Parietal lobe (tissue), 2 donors: ENCODE data around the gene NHLRC2. TPM values are rescaled to one million over a fixed set of nuclear protein-coding genes. Genes with fewer than 3 reads are reported as not detected.

Experiments
- small RNA-seq: library from RNA; depleted of rRNA; stranded (forward); fragments of <200 nt; gene quantifications from one replicate; pipeline ENCODE3, GENCODE V24; 2014; ENCODE audit warnings: low replicate concordance
- total RNA-seq: library from RNA; depleted of rRNA; stranded (reverse); fragments of >200 nt; gene quantifications from one replicate; pipeline ENCODE4 v1.2.3, GENCODE V29; 2014

NHLRC2 gene
- 47.3 TPM for total RNA-seq

GRCh38 chr10:113854013-113854760, at the start of gene NHLRC2, which contains the start of gene DCLRE1A:
Gene NHLRC2, plus strand, starts transcription at chr10:113854661. Its CDS starts 212 bp downstream, at chr10:113854873.
Gene DCLRE1A, minus strand, starts transcription at chr10:113854082. Its CDS starts 900 bp downstream, at chr10:113853182.

Small RNA genes lying within 50 kb of the gene (small RNA-seq; reads per million reads assigned to genes)
- not detected for gene RF00560

Other genes starting within 250 kb of the NHLRC2 start
- not detected for gene NRAP, start 190.6 kb upstream of the NHLRC2 start, total RNA-seq
- gene CASP7, start 174.7 kb upstream of the NHLRC2 start, total RNA-seq: 2.5 TPM
- gene PLEKHS1, start 103.0 kb upstream of the NHLRC2 start, total RNA-seq: not detected
- gene DCLRE1A, start 579 bp upstream of the NHLRC2 start, total RNA-seq: 15.3 TPM
- 2.5 TPM for gene ADRB1, start 189.2 kb downstream of the NHLRC2 start, total RNA-seq